Type B pancreatic cell (in vitro differentiated cells): Measurements from ENCODE around the gene ADAMTS4. TPM values are rescaled to one million over a fixed set of nuclear protein-coding genes. Genes with fewer than 3 reads are reported as not detected.
A peak's percentile ranks its signal among the peaks of the same experiment; 100 is the strongest.

Experiments
- DNase-seq: peaks from one replicate; pipeline ENCODE4 v3.0.0; 2021; ENCODE audit warnings: mixed read lengths; ENCODE audit not compliant: unreplicated experiment; ENCODE audit errors: extremely low spot score
- H3K27ac Mint-ChIP-seq: 2 replicates; pipeline ENCODE4 v1.8.0; 2021; ENCODE audit warnings: mild to moderate bottlenecking, mixed read lengths
- H3K27me3 Mint-ChIP-seq: 2 replicates; pipeline ENCODE4 v1.8.0; 2021; ENCODE audit warnings: mixed read lengths
- H3K36me3 Mint-ChIP-seq: 2 replicates; pipeline ENCODE4 v1.8.0; 2021; ENCODE audit warnings: mixed read lengths
- H3K4me1 Mint-ChIP-seq: one replicate; pipeline ENCODE4 v1.8.0; 2021; ENCODE audit warnings: mixed read lengths; ENCODE audit not compliant: unreplicated experiment
- H3K4me3 Mint-ChIP-seq: 2 replicates; pipeline ENCODE4 v1.8.0; 2021; ENCODE audit warnings: mild to moderate bottlenecking, mixed read lengths
- H3K9me3 Mint-ChIP-seq: 2 replicates; pipeline ENCODE4 v1.8.0; 2021; ENCODE audit warnings: mixed read lengths
- total RNA-seq: library from RNA; stranded (reverse); gene quantifications from 2 replicates; pipeline ENCODE4 v1.2.1, GENCODE V29; 2021; ENCODE audit warnings: low replicate concordance
- TF ChIP-seq, protein P1 (sequence below): fragments of 200-600 bp; sonication (generic); conservative IDR thresholded peaks from 2 replicates; pipeline ENCODE4 v1.5.0; 2021; ENCODE audit warnings: antibody characterized with exemption, mild to moderate bottlenecking

ADAMTS4 gene
- total RNA-seq, 1 donor from 2014 or later: 2.5 TPM

DNA sequence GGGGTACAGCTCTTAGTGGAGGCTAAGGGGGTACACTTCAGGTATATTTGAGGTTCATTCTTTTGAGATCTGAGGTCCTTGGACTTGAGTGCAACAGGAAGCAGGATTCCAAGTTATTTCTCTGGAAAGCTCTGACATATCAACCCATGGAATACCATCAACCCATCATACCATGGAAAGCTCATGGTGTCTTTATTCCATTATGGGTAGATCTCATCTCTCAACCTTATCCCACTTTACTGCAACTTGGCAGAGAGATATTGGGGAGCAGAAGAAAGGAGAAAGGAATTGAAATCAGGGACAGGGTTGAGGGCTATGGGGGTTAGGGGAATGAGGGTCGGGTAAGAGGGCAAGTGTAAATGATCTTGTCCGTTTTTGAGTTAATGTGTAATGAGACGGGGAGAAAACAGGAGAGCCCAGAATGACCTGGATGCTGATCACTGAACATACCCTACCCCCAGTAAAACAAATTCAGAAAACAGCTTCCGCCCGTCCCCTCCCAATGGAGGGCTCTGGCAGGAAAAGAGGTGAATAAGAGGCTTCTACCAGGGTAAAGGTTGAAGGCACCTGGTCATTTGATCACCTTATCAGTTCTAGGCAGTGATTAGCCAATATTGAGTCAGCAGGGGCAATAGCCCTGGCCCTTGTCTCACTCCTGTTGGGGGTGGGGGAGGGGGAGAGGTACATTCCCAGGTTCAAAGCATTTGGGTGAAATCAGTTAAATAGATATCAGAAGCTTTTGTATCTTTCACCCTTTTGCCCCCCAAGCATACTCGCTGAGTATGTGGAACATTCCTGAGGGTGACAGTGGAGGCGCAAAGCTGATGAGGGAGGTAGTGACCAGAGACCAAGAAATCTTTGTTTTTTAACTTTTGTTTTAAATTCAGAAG, 25.2 kb upstream of the ADAMTS4 start:
- no peak for DNase-seq
- Mint-ChIP-seq H3K9me3 (no peaks in the 10 kb centered on the region), H3K36me3 (peaks cover 4% of the 10 kb centered on the region), H3K27me3 (peaks cover 5% of the 10 kb centered on the region), H3K4me1 (peaks cover 25% of the 10 kb centered on the region), H3K4me3 (peak overlapping the region; percentile 15), H3K27ac (peak overlapping the region; percentile 75)
- TF ChIP-seq, protein P1, sequence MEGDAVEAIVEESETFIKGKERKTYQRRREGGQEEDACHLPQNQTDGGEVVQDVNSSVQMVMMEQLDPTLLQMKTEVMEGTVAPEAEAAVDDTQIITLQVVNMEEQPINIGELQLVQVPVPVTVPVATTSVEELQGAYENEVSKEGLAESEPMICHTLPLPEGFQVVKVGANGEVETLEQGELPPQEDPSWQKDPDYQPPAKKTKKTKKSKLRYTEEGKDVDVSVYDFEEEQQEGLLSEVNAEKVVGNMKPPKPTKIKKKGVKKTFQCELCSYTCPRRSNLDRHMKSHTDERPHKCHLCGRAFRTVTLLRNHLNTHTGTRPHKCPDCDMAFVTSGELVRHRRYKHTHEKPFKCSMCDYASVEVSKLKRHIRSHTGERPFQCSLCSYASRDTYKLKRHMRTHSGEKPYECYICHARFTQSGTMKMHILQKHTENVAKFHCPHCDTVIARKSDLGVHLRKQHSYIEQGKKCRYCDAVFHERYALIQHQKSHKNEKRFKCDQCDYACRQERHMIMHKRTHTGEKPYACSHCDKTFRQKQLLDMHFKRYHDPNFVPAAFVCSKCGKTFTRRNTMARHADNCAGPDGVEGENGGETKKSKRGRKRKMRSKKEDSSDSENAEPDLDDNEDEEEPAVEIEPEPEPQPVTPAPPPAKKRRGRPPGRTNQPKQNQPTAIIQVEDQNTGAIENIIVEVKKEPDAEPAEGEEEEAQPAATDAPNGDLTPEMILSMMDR: no peak

- Mint-ChIP-seq H3K4me3 (no peak overlapping the region), H3K27me3 (peaks cover 5% of the 10 kb centered on the region), H3K9me3 (no peaks in the 10 kb centered on the region), H3K4me1 (peaks cover 17% of the 10 kb centered on the region), H3K27ac (no peak overlapping the region), H3K36me3 (peaks cover under 1% of the 10 kb centered on the region)
- TF ChIP-seq, protein P1: no peak
- no peak for DNase-seq
Measured at GRCh38 chr1:161222175-161223019, 23.5 kb upstream of the ADAMTS4 start.

GRCh38 chr1:161220002-161220401, 21.1 kb upstream of the ADAMTS4 start:
- TF ChIP-seq, protein P1: no peak
- DNase-seq: no peak
- H3K4me1 Mint-ChIP-seq: peaks cover 9% of the 10 kb centered on the region
- peaks cover 3% of the 10 kb centered on the region for H3K36me3 Mint-ChIP-seq
- H3K4me3 Mint-ChIP-seq: no peak overlapping the region
- no peaks in the 10 kb centered on the region for H3K9me3 Mint-ChIP-seq
- no peak overlapping the region for H3K27ac Mint-ChIP-seq
- peaks cover 5% of the 10 kb centered on the region for H3K27me3 Mint-ChIP-seq

GRCh38 chr1:161219078-161219892, 20.4 kb upstream of the ADAMTS4 start:
- Mint-ChIP-seq H3K4me3 (no peak overlapping the region), H3K9me3 (no peaks in the 10 kb centered on the region), H3K27ac (no peak overlapping the region), H3K36me3 (peaks cover 7% of the 10 kb centered on the region), H3K27me3 (peaks cover 5% of the 10 kb centered on the region), H3K4me1 (peaks cover 9% of the 10 kb centered on the region)
- TF ChIP-seq, protein P1: no peak
- no peak for DNase-seq
